ENCODE data around the gene SUSD6.
A peak's percentile ranks its signal among the peaks of the same experiment; 100 is the strongest.
"Not testable (repeated sequence)": the region's sequence is repeated elsewhere in the genome, so short reads cannot be mapped to it uniquely, and the experiment has no call there.

The SUSD6 gene

GRCh38 chr14:69713209-69713781 is 101.9 kb downstream of the SUSD6 start:
- no peak for DNase-seq (ENCODE audit: low read depth)

DNA sequence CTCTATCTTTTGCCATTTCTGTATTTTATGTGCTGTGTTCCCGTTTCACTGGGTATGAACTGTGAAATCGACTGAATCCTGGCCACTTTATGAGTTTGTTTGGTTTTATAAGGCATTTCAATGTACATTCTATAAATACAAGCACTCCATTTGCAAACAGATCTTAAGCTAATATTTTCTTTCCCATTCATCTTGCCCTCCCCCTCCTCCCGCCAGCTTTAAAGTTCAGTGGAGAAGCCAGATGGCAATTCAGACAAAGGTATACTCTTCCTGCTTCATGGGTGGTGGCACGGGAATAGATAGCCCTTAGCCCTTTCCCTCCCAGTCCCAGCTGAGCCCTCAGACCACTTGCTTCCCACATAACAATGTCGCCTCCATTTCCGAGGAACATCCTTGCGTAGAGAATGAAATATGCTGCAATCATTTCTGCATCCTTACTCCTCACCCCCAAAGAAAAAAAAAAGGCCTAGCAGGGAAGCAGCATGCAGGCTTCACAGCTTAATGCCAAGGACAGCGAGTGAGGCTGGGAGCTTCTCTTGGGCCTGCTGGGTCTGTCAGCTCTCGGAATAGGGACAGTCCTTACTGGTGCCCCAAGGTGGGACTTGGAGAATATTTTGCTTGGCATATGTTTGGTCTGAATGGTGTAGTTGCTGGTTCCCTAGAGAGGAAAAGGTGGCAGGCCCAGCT is 102.7 kb downstream of the SUSD6 start:
- no peak for DNase-seq (ENCODE audit: low read depth)

DNA sequence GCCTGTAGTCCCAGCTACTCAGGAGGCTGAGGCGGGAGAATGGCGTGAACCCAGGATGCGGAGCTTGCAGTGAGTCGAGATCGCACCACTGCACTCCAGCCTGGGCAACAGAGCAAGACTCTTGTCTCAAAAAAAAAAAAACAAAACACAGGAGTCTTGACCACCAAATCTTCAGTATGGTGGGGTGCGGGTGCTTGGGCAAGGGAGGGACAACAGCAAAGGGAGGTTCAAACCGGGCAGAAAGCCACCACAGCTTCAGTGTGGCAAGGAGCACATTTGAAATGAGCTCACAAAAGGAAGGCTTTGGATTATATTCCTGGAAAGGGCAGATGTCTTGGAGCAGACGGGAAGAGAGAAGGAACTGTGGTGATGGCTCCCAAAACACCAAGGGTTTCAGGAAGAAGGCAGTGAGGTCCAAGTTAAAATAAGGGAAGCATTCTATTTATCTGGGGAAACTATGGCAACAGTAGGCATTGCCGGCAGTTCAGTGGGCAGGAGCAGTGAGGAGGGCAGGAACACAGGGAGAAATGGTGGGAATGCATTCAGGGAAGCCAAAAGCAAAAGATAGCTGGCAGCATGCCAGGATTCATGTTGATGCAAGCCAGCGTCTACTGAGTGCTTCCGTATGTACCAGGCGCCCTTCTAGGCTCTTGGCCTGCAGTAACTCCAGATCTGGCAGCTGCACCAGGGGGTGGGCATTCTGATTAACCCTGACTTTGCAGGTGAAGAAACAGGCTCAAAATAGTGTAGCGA is 104.5 kb downstream of the SUSD6 start:
- DNase-seq (ENCODE audit: low read depth) = no peak

- DNase-seq (ENCODE audit: low read depth) = peak; percentile 41
Observed at GRCh38 chr14:69716478-69717187, 105.2 kb downstream of the SUSD6 start.

GRCh38 chr14:69718614-69719013 is 107.2 kb downstream of the SUSD6 start:
- DNase-seq (ENCODE audit: low read depth) = not testable (repeated sequence)

GRCh38 chr14:69719501-69719951 is 108.1 kb downstream of the SUSD6 start:
- no peak for DNase-seq (ENCODE audit: low read depth)

DNA sequence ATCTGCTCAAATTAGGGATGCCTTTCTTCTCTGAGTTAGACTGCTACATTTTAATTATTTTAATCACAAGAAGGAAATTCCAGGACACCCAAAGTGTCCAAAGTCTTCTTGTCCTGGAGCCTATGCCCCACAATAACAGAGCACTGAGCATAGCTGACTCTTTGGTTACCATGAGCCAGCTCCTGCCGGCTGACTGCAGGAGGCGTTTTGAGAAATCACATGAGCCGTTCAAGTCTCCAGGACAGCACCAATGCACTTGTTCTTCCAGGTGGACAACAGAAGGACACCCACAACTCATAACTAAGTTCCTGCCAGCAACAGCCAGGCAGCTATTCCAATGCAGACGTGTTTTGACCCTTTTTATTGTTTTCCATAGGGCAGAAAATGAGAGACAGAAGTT is 109.5 kb downstream of the SUSD6 start:
- no peak for DNase-seq (ENCODE audit: low read depth)

- peak; percentile 80 for DNase-seq (ENCODE audit: low read depth)
Observed at GRCh38 chr14:69726761-69727511, 115.5 kb downstream of the SUSD6 start.

DNA sequence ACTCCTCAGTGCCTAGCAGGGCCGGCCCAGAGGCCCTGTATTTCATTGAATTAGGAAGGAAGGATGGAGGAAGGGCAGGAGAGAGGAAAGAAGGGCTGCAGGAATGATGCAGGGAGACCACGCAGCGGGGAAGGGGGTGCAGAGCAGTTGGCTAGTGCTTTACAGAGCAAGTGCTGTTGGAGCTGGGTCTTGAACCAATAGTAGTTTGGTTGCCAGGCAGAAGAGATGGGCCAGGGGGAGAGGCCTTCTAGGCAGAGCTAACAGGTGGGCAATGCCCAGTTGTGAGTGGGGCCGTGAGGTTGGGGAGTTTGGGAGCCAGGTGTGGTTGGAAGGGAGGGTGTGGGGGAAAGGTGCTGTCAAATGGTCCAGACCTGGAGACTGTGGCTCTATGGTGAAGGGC is 116.5 kb downstream of the SUSD6 start:
- DNase-seq (ENCODE audit: low read depth) = no peak

- DNase-seq (ENCODE audit: low read depth) = not testable (repeated sequence)
Observed at GRCh38 chr14:69731919-69732598, 120.7 kb downstream of the SUSD6 start.

DNA sequence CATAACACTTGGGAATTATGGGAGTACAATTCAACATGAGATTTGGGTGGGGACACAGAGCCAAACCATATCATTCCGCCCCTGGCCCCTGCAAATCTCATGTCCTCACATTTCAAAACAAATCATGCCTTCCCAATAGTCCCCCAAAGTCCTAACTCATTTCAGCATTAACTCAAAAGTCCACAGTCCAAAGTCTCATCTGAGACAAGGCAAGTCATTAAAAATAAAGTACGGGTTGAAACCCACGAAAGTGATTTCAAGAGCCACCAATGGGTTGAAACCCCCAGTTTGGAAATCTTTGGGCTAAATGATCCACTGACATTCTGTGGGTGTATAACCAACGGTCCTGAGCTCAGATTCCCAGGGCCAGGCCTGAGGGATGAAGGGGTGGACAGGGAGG is 125.0 kb downstream of the SUSD6 start:
- not testable (repeated sequence) for DNase-seq (ENCODE audit: low read depth)

GRCh38 chr14:69741055-69741454 is 129.7 kb downstream of the SUSD6 start:
- DNase-seq (ENCODE audit: low read depth) = no peak

- DNase-seq (ENCODE audit: low read depth) = no peak
Observed at GRCh38 chr14:69749956-69750355, 138.6 kb downstream of the SUSD6 start.

GRCh38 chr14:69750495-69750894 is 139.1 kb downstream of the SUSD6 start:
- no peak for DNase-seq (ENCODE audit: low read depth)

DNA sequence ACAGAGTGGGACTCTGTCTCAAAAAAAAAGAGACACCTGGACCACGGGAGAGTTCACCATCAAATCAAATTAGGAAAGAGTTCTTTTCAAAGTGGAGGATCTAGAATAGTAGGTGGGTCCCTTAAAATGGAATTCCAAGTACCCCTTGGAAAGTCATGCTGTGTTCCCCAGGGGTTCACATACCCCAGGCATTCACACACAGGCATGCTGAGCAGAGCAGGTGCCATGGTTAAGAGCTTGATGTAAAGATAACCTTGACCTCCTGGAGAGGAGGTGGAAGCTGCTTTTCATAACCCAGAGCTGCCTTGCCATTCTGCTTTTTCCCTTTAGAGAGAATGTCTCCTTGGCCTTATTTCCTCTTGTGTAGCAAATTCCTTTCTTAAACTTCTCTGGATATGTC is 141.4 kb downstream of the SUSD6 start:
- DNase-seq (ENCODE audit: low read depth) = no peak

GRCh38 chr14:69753860-69754259 is 142.5 kb downstream of the SUSD6 start:
- DNase-seq (ENCODE audit: low read depth) = no peak

DNA sequence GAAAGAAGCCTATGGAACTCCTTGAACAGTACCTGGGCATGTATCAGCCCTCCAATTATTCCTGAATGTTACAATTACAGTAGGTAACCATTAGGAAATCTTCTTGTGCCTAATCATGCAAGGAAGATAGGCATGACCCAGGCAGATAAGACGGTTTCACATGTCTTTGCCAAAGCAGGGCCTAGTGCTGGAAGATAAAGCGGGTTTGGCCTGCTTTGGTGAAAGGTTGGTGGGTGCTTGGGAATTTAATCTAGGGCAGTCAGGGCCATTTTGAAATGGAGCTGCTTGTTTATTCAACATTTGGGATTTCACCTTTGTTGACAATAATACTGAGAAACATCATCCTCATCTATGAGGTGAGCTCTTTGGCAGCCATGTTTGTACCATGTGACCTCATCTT is 143.1 kb downstream of the SUSD6 start:
- no peak for DNase-seq (ENCODE audit: low read depth)

- DNase-seq (ENCODE audit: low read depth) = no peak
Observed at GRCh38 chr14:69755296-69755695, 143.9 kb downstream of the SUSD6 start.

DNA sequence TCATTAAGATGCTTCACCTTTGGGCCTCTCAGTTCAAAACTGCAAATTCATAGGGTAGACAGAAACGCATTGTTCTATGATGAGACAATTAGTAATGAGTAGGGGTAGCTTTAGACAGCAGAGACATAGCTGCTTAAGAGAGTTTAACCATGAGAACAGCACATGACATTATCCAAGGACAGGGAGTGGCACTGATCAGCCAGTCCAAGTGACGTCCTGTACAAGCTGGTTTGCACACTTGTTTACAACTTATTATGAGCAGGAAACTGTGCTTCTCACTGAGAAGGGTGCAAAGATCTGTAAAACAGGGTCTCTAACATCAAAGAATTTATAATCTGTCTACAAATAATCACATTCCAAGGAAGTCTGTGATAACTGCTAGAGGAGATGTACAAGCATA is 144.4 kb downstream of the SUSD6 start:
- DNase-seq (ENCODE audit: low read depth) = no peak

- no peak for DNase-seq (ENCODE audit: low read depth)
Observed at GRCh38 chr14:69756298-69756697, 144.9 kb downstream of the SUSD6 start.

DNA sequence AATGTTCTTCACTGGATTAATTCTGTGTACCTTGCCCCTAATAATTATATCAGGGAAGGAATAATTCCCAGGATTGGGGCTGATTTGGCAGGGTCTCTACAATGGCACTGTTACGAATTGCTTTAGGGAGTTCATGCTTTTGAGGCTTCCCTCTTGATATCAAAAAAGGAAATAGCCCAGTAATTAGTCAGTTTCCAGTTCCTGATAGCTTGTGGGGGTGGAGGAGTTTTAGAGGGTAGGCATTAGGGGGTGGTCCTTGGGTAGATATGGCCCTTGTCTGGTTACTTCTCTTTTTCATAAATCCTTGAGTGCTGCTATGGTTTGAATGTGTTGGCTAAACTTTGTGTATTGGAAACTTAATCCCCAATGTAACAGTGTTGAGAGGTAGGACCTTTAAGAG is 149.4 kb downstream of the SUSD6 start:
- DNase-seq (ENCODE audit: low read depth) = no peak

All from activated T-cell treated with anti-CD3 and anti-CD28 coated beads for 48 hours (primary cell).